H1 (cell line): ENCODE data around the gene NFYB. TPM values are rescaled to one million over a fixed set of nuclear protein-coding genes. Genes with fewer than 3 reads are reported as not detected.

Experiments used
- ASH2L ChIP-seq: fragments of 200-600, 300-600 bp; sonication (generic); IDR thresholded peaks from one replicate; pipeline ENCODE4 v1.7.1; 2017; ENCODE audit warnings: low read length
- CEBPB ChIP-seq: IDR thresholded peaks from 2 replicates; pipeline ENCODE4 v1.6.1; 2012; ENCODE audit warnings: low read depth, low read length
- CHD1 ChIP-seq: IDR thresholded peaks from 2 replicates; pipeline ENCODE4 v1.6.1; 2012; ENCODE audit warnings: low read depth, low read length, improper control_type of control experiment
- CREB1 ChIP-seq: IDR thresholded peaks from 2 replicates; pipeline ENCODE4 v1.6.1; 2012; ENCODE audit warnings: inconsistent platforms
- EP300 ChIP-seq, 2 experiments: IDR thresholded peaks; 1 replicate in 1 of 2; 2 replicates in 1 of 2; pipeline ENCODE4 v1.6.1; 2011 to 2012; ENCODE audit warnings: low read depth in 2 of 2, low read length in 2 of 2, mild to moderate bottlenecking in 2 of 2, borderline replicate concordance in 1 of 2, inconsistent platforms in 1 of 2, moderate library complexity in 1 of 2
- EZH2 ChIP-seq: fragments of 200-600 bp; sonication (generic); IDR thresholded peaks from 2 replicates; pipeline ENCODE4 v1.7.1; 2012; ENCODE audit warnings: low read depth, mild to moderate bottlenecking, moderate library complexity, low read length, inconsistent platforms; ENCODE audit not compliant: severe bottlenecking
- FOSL1 ChIP-seq: IDR thresholded peaks from 2 replicates; pipeline ENCODE4 v1.6.1; 2011; ENCODE audit warnings: mild to moderate bottlenecking, low read depth, low read length, moderate library complexity; ENCODE audit not compliant: insufficient read depth
- GTF2F1 ChIP-seq: IDR thresholded peaks from 2 replicates; pipeline ENCODE4 v1.6.1; 2012; ENCODE audit warnings: low read depth, low read length, improper control_type of control experiment, borderline replicate concordance
- HDAC2 ChIP-seq, 2 experiments: fragments of 300-600 bp in 1 of 2; sonication (generic) in 1 of 2; IDR thresholded peaks; 2 replicates each; pipeline ENCODE4 v1.6.1; 2011 to 2012; ENCODE audit warnings: low read depth in 2 of 2, low read length in 2 of 2, mild to moderate bottlenecking in 2 of 2, moderate library complexity in 2 of 2, borderline replicate concordance in 1 of 2, inconsistent platforms in 1 of 2
- KDM1A ChIP-seq: fragments of 200-600, 300-600 bp; sonication (generic); IDR thresholded peaks from 2 replicates; pipeline ENCODE4 v1.7.1; 2016; ENCODE audit warnings: mild to moderate bottlenecking, low read length, borderline replicate concordance
- KDM5A ChIP-seq: fragments of 200-600 bp; IDR thresholded peaks from 2 replicates; pipeline ENCODE4 v1.7.1; 2012; ENCODE audit warnings: mild to moderate bottlenecking, low read length, inconsistent platforms, mixed read lengths
- NANOG ChIP-seq: IDR thresholded peaks from 2 replicates; pipeline ENCODE4 v1.6.1; 2011; ENCODE audit warnings: low read length, low read depth, mild to moderate bottlenecking, inconsistent platforms; ENCODE audit not compliant: insufficient read depth, poor library complexity, severe bottlenecking
- POLR2A ChIP-seq, 2 experiments: IDR thresholded peaks; 1 replicate in 1 of 2; 2 replicates in 1 of 2; pipeline ENCODE4 v1.6.1; 2011; ENCODE audit warnings: low read depth in 2 of 2, low read length in 2 of 2, mild to moderate bottlenecking in 2 of 2; ENCODE audit errors: control extremely low read depth in 1 of 2
- RFX5 ChIP-seq: IDR thresholded peaks from 2 replicates; pipeline ENCODE4 v1.6.1; 2011; ENCODE audit warnings: low read depth, low read length, improper control_type of control experiment, borderline replicate concordance
- RXRA ChIP-seq: IDR thresholded peaks from 2 replicates; pipeline ENCODE4 v1.6.1; 2011; ENCODE audit warnings: low read depth, mild to moderate bottlenecking, low read length, moderate library complexity; ENCODE audit not compliant: insufficient read depth
- SAP30 ChIP-seq: fragments of 300-600 bp; sonication (generic); IDR thresholded peaks from 2 replicates; pipeline ENCODE4 v1.7.1; 2012; ENCODE audit warnings: low read length, moderate library complexity, mild to moderate bottlenecking, inconsistent platforms; ENCODE audit not compliant: insufficient read depth, insufficient replicate concordance
- SIRT6 ChIP-seq: IDR thresholded peaks from one replicate; pipeline ENCODE4 v1.7.1; 2012; ENCODE audit warnings: low read length, inconsistent platforms
- SIX5 ChIP-seq: IDR thresholded peaks from 2 replicates; pipeline ENCODE4 v1.6.1; 2011; ENCODE audit warnings: mild to moderate bottlenecking, low read depth, low read length
- SP2 ChIP-seq: IDR thresholded peaks from 2 replicates; pipeline ENCODE4 v1.6.1; 2012; ENCODE audit warnings: mild to moderate bottlenecking, low read length, inconsistent platforms
- SRF ChIP-seq: IDR thresholded peaks from 2 replicates; pipeline ENCODE4 v1.6.1; 2011; ENCODE audit warnings: mild to moderate bottlenecking, low read depth, low read length, moderate library complexity
- TAF1 ChIP-seq: IDR thresholded peaks from 2 replicates; pipeline ENCODE4 v1.6.1; 2011; ENCODE audit warnings: mild to moderate bottlenecking, low read depth, low read length
- TBP ChIP-seq: IDR thresholded peaks from 2 replicates; pipeline ENCODE4 v1.6.1; 2011; ENCODE audit warnings: low read depth, low read length, improper control_type of control experiment
- TEAD4 ChIP-seq: IDR thresholded peaks from 2 replicates; pipeline ENCODE4 v1.6.1; 2012; ENCODE audit warnings: low read depth, low read length, inconsistent platforms, mixed read lengths
- USF2 ChIP-seq: IDR thresholded peaks from 2 replicates; pipeline ENCODE4 v1.6.1; 2011; ENCODE audit warnings: low read length, improper control_type of control experiment
- polyA plus RNA-seq, 7 experiments: library from polyadenylated mRNA; depleted of rRNA in 3 of 7; stranded (reverse) in 5 of 7; unstranded in 2 of 7; fragments of >200 nt in 5 of 7; fragments of 200-250 nt in 2 of 7; gene quantifications; 1 replicate in 5 of 7; 2 replicates in 1 of 7; 4 replicates in 1 of 7; pipeline versions ENCODE4 v1.2.1 to v1.2.3, GENCODE V29; 2011 to 2013; ENCODE audit warnings: missing spikeins in 2 of 7, mixed read lengths in 2 of 7
- total RNA-seq: library from RNA; stranded (reverse); fragmentation: NEBNext Ultra II Directional; extraction: Animal tissue kit (Norgen Biotek cat#: 25700); gene quantifications from 2 replicates; pipeline ENCODE4 v1.2.1, GENCODE V29; 2021

NFYB gene
- total and polyA plus RNA-seq, 2 of the 8 experiments (the other 6 are each of a cell fraction or from before 2014, with no cell fraction given): 29.1 to 43.5 TPM

- no peak for TF ChIP-seq SIRT6
- peak in 1 of 2 experiments; percentile 100; a peak in 1 of 3 replicates for TF ChIP-seq EP300 (IDR thresholded peaks at IDR 0.05; ENCODE audit: borderline replicate concordance in 1 of 2, low read depth in 2 of 2, low read length in 2 of 2)
- peak; percentile 44; the same call in 1 of the 2 replicates for TF ChIP-seq CREB1
- no peak for TF ChIP-seq SRF
- peak; percentile 48 for TF ChIP-seq NANOG
- no peak for TF ChIP-seq RFX5
- peak; percentile 55; the same call in 1 of the 2 replicates for TF ChIP-seq KDM5A
- TF ChIP-seq SAP30: no peak
- TF ChIP-seq TBP: peak; percentile 90
- no peak for TF ChIP-seq EZH2
- no peak for TF ChIP-seq KDM1A
- no peak for TF ChIP-seq TEAD4
- TF ChIP-seq RXRA: no peak
- no peak for TF ChIP-seq USF2
- no peak for TF ChIP-seq HDAC2 (IDR thresholded peaks at IDR 0.05; ENCODE audit: borderline replicate concordance in 1 of 2, low read depth in 2 of 2, low read length in 2 of 2)
- peak; percentile 80; the same call in 1 of the 2 replicates for TF ChIP-seq GTF2F1
- no peak for TF ChIP-seq CHD1
- no peak for TF ChIP-seq FOSL1
- TF ChIP-seq CEBPB: no peak
- no peak for TF ChIP-seq SIX5
- peak; percentile 90 to 92 for TF ChIP-seq POLR2A (IDR thresholded peaks at IDR 0.05; ENCODE audit: control extremely low read depth in 1 of 2, low read depth in 2 of 2, low read length in 2 of 2)
- peak; percentile 94 for TF ChIP-seq TAF1
- TF ChIP-seq ASH2L: no peak
- TF ChIP-seq SP2: no peak
These were observed at the start of gene NFYB (continued) for GRCh38 chr12:104137902-104138796.
